ENCODE measurements around the gene FGFR2.

DNA sequence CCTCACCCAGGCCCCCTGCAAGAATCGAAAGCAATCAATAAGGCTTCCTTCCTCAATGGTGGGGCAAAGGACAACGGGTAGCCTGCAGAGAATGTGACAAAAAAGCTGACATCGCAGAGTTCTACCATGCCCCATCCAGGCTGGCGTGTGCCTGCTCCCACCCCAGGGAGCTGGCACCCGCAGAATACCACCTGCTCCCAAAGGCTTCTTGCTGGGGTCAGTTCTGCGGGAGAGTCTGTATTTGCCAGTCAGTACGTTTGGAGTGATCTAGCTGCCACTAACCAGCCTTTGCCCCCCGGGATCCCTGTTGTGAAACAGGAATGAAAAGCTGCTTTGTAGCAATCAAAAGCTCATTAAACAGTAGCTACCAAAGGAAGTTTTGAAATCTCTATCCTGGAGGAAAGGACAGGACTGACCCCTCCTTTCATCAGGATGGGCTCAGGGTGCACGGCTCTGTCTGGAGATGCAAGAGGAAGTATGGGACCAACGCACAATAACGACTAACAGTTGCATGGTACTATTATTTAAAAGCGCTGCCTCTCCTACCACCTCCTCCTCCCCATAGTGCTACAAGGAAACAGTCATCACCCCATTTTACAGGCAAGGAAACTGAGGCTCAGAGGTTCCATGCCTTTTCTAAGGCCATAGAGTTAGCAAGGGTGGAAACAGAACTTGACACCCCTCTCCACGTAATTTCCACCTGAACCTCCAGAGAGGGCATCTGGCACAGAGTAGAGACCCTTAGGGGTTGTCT lies 67.0 kb downstream of the FGFR2 start:
- TF ChIP-seq POLR2A (IDR thresholded peaks at IDR 0.05), result no peak
- TF ChIP-seq, protein P1, sequence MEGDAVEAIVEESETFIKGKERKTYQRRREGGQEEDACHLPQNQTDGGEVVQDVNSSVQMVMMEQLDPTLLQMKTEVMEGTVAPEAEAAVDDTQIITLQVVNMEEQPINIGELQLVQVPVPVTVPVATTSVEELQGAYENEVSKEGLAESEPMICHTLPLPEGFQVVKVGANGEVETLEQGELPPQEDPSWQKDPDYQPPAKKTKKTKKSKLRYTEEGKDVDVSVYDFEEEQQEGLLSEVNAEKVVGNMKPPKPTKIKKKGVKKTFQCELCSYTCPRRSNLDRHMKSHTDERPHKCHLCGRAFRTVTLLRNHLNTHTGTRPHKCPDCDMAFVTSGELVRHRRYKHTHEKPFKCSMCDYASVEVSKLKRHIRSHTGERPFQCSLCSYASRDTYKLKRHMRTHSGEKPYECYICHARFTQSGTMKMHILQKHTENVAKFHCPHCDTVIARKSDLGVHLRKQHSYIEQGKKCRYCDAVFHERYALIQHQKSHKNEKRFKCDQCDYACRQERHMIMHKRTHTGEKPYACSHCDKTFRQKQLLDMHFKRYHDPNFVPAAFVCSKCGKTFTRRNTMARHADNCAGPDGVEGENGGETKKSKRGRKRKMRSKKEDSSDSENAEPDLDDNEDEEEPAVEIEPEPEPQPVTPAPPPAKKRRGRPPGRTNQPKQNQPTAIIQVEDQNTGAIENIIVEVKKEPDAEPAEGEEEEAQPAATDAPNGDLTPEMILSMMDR (IDR thresholded peaks at IDR 0.05 in 4 of 5, conservative IDR thresholded peaks at IDR 0.05 in 1 of 5), result no peak

All from gastrocnemius medialis (tissue), 4 donors.